HG03571 (cell line): Measurements from ENCODE around the gene HBE1.
"Not testable (repeated sequence)": the region's sequence is repeated elsewhere in the genome, so short reads cannot be mapped to it uniquely, and the experiment has no call there.

ENCODE experiments used
- ATAC-seq: cut with Tn5 transposase; IDR thresholded peaks from one replicate; pipeline ENCODE4 v1.9.1; 2021; ENCODE audit not compliant: unreplicated experiment

HBE1 gene

DNA sequence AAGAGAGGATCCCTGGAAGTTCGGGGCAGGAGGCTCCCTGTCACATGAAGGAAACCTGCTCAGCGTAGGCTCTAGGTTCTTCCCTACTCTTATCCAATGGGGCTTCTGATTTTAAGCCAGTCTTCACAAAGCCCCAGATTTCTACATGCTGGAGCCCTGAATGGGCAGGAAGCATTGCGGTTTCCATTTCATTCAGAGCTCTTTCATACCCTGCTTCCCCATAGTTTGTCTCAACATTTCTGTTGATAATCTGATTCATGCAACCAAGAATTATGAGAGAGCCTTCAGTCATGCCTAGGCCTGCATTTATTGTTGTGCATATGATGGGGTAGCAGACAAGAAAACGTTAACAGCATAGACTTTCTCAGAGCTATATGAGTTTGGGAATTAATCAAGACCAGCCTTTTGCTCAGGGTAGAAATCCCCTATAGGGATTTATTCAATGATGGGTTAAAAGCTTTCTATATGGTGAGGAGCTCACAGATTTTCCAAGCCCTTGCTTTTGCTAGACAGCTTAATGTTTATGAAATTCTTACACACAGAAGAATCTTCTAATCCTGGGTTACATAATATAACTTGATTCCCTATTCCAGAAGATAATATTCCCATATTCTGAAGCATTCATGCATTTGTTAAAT is 16.1 kb upstream of the HBE1 start:
- ATAC-seq: no peak

DNA sequence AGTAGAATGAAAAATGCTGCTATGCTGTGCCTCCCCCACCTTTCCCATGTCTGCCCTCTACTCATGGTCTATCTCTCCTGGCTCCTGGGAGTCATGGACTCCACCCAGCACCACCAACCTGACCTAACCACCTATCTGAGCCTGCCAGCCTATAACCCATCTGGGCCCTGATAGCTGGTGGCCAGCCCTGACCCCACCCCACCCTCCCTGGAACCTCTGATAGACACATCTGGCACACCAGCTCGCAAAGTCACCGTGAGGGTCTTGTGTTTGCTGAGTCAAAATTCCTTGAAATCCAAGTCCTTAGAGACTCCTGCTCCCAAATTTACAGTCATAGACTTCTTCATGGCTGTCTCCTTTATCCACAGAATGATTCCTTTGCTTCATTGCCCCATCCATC is 14.9 kb upstream of the HBE1 start:
- ATAC-seq: no peak

DNA sequence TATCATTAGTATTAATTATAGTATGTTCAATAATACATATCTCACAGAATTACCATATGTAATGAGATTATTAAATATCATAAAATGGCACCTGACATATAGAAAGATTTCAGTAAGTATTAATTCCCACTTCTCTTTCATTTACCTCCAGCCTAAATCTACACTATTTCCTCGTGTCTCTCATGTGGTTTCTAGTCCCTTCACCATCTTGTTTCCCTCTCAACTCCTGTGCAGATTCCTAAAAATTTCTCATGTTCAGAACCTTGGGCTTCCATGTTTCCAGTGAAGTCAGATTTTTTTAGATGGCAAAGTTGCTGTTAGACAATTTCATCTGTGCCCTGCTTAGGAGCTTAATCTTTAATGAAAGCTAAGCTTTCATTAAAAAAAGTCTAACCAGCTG is 14.1 kb upstream of the HBE1 start:
- no peak for ATAC-seq

DNA sequence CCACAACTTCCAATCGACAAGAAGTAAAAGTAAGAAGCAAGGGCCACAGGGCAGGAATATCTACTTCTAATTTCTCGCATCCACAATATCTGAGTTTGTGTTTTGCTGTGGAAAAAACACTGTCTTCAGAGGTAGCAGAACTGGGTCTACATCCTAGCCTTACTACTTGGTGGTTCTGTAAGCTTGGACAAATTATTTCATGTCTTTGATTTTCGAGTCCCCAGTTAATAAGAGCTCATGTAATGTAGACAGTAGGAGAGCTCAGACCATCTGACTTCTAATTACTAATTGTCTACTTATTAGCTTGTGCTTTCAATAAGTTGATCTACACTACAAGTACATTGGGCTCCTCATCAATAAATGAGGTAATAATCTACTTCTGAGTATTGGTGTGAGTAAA is 13.3 kb upstream of the HBE1 start:
- ATAC-seq: no peak

DNA sequence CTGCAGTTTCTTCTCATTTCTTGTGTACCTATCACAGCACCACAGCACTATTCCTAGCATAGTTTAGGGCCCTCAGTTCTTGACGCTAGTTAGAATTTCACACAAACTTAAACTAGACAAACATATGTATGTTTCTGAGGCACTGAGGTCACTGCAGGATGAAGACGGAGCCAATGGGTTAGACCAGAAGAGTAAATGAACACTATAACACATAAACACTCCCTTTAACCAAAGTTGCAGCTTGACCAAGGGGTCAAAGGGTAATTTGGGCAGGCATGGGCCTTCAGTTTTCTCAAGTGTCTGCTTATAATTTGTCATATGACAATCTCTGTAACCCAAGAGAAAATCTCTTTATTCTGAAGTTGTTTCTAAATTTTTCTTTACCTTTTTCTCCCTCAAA is 12.9 kb upstream of the HBE1 start:
- ATAC-seq: no peak

DNA sequence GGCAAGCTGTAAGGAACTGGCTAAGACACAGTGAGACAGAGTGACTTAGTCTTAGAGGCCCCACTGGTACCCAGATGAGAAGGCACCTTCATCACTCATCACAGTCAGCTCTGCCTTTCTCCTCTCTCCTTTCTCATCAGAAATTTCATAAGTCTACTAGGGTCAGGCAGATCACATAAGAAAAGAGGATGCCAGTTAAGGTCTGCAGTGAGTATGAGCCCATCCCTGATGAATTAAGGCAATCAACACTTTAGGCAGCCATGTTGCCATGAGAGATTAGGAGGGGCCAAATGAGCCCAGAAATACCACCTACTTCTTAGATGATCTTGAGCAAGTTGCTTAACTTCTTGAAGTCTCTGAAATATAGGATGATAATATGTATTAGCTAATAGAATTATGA is 11.9 kb upstream of the HBE1 start:
- ATAC-seq: no peak

DNA sequence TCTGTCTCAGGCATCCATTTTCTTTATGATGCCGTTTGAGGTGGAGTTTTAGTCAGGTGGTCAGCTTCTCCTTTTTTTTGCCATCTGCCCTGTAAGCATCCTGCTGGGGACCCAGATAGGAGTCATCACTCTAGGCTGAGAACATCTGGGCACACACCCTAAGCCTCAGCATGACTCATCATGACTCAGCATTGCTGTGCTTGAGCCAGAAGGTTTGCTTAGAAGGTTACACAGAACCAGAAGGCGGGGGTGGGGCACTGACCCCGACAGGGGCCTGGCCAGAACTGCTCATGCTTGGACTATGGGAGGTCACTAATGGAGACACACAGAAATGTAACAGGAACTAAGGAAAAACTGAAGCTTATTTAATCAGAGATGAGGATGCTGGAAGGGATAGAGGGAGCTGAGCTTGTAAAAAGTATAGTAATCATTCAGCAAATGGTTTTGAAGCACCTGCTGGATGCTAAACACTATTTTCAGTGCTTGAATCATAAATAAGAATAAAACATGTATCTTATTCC is 10.9 kb upstream of the HBE1 start:
- peak; percentile 86 for ATAC-seq

DNA sequence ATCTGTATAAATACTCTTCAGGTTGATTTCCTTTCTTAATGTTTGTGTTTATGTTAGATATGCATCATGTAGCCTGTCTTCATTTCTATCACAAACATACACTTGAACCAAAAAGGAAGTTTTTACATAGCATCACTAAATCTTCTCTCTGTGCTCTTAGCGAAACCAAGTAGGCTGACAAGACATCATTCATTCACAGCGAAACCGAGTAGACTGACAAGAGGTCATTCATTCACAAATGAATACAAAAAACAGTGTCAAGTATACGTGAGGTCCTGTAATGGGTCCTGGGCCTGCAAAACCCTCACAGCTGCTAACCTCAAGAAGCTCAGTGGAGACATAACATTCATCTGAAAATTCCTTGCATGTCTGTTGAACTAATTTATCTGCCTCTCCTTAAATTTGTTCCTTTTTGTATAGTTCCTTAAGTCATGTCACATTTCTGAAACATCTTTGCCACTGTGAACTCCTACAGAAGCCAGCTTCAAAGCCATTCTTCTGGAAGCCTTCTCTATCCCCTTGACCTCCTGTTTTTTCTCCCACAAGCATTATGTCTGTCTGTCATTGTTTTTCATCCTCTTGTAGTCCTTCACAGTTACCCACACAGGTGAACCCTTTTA is 9.8 kb upstream of the HBE1 start:
- ATAC-seq: no peak

DNA sequence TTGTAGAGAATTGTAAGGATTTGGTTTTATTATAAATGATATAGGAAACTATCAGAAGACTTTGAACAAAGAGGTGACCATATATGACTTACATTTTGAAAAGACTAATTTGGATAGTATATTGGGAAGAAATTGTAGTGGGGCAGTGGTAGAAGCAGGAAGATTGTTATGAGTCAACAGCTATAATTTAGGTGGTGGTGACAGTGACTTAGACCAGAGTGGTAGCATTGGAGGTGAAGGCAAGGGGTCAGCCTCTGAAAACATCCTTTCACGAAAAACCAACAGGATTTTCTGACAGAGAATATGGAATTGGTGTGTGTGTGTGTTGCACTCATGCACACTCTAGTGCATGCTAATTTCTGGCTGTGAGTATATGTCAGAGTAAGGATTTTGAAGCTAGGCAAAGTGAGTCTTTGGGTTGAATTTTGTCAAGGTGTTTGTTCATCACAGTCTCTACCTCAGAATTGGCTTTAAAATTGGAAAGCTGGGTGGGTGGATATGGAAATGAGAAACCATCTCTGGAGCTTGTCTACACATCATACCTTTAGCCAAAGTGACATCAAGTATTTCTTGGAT is 8.2 kb upstream of the HBE1 start:
- no peak for ATAC-seq

DNA sequence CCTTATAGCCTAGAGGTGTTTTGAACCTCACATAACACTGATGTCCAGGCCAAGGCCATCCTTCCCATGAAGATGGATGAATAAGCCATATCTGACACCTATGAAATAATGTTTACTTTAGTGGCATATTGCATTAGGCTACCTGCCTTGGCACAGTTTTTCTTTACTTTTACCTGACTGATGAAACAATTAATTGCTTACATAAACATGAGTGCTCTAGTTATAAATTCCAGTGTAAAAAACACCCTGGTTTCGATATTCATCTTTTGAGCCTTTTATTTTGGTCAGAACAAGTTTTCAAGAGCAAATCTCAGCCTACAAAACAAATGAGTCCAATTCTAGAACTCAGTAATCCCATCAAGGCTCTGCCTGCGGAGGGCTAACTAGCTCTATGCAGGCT is 7.0 kb upstream of the HBE1 start:
- no peak for ATAC-seq

DNA sequence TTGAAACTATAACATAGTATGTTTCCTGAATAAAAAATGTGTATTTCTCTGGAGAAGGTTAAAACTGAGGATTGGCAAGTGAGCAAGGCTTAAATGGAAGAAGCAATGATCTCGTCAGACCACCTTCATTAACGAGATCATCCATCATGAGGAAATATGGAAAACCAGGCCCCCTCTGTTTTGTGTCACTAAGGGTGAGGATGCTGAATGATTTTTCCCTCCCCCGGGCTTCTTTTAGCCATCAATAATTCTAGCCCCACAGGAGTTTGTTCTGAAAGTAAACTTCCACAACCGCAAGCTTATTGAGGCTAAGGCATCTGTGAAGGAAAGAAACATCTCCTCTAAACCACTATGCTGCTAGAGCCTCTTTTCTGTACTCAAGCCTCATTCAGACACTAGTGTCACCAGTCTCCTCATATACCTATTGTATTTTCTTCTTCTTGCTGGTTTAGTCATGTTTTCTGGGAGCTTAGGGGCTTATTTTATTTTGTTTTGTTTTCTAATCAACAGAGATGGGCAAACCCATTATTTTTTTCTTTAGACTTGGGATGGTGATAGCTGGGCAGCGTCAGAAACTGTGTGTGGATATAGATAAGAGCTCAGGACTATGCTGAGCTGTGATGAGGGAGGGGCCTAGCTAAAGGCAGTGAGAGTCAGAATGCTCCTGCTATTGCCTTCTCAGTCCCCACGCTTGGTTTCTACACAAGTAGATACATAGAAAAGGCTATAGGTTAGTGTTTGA is 5.8 kb upstream of the HBE1 start:
- no peak for ATAC-seq

DNA sequence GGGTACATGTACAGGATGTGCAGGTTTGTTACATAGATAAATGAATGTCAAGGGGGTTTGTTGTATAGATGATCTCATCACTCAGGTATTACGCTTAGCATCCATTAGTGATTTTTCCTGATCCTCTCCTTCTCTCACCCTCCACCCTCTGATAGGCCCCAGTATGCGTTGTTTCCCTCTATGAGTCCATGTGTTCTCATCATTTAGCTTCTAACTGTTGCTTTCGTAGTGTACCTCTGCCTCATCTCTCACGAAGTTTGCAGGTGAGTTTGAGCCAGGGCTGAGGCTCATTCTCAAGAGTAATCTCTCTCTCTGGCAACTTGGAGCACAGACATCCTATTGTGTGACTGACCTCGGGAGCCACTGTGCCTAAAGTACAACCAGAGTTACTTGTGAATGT is 4.7 kb upstream of the HBE1 start:
- ATAC-seq: no peak

DNA sequence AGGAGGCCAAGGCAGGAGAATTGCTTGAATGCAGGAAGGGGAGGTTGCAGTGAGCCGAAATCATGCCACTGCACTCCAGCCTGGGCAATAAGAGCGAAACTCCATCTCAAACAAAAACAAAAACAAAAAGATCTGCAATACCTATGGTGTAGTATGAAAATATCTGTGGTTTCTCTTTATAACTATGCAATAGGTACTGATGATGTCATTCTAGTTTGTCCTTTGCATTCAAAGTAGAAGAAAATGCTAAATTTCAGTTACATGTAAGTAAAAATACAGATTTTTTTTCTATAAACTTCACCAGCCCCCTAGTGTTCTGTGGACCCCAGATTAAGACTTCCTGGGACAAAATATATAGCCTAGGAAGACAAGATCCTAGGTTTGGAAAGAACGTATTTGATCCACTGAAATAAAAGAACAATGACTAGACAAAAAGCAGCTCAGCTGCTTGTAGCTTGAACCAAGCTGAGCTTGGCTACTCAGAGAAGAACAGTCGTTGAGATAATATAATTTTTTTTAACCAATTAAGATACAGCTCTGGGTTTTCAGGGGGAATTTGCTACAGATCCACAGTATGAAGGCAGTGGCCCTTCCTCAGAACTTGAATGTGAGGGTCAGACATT is 2.8 kb upstream of the HBE1 start:
- no peak for ATAC-seq

DNA sequence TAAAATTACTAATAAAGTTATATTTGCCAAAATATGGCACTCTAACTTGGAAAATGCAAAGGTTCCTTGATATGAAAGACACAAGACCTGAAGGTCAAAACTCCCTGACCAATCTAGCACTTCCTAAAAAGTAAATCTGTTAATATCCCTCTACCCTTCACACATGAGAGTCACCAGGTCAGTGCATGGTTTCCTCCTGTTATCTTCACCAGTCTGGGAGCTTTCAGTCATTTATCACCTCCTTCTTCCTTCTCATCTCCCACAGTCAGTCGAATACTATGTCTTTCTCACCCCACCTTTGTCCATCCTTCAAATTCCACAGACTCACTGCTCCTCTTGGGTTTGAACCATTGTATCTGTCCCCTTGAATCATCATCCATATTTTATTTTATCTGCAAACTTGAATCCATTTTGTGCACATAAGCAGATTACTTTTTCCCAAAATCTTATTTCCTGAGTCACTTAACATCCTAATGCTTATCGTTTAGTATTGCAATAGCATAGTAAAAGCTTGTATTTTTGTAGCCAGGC is 2.6 kb downstream of the HBE1 start:
- no peak for ATAC-seq

DNA sequence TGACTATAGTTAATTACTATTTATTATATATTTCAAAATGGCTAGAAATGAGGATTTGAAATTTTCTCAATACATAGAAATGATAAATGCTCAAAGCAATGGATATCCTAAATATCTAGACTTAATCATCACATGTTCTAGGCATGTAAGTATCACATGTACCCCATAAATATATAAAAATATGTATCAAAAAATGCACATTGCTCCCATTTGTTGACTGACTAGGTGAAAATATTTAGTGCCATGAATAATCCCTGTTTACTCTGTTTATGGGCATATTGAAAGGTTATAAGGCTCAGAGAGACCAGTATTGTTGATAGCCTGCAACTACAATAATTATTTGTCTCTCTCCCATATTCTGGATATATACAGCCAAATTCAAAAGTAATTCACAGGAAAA is 3.1 kb downstream of the HBE1 start:
- ATAC-seq: no peak

DNA sequence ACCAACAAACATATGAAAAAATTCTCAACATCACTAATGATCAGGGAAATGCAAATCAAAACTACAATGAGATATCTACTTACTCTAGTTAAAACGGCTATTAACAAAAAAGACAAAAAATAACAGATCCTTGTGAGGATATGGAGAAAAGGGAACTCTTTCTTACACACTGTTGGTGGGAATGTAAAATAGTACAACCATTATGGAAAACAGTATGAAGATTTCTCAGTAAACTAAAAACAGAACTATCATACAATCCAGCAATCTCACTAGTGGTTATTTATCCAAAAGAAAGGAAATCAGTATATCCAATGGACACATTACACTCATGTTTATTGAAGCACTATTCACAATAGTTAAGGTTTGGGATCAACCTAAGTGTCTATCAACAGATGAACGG is 3.9 kb downstream of the HBE1 start:
- no peak for ATAC-seq

DNA sequence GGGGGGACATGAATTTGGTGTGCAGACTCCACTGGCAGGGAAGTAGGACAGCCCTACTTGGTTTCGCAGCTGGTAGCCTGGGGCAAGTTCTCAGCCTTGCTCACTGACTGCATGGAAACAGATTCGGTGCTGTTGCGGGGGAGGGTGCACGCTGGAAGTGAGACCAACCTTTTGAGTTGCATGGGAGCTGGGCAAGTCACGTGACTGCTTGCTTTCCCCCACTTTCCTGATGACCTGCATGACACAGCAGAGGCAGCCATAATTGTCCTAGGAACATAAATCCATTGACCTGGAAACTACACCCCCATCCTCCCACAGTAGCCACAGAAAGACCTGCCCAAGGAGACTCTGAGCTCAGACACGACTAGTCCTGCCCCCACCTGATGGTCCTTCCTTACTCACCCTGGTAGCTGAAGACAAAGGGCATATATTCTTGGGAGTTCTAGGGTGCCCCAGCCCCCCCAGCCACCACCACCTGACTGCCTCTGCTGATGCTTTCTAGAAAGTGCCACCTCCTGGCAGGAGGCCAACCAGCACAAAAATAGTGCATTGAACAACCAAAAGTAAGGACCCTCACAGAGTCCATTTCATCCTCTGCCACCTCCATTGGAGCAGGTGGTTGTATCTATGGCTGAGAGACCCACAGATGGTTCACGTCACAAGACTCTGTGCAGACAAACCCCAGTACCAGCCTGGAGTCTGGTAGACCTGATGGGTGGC is 11.0 kb downstream of the HBE1 start:
- ATAC-seq: no peak

DNA sequence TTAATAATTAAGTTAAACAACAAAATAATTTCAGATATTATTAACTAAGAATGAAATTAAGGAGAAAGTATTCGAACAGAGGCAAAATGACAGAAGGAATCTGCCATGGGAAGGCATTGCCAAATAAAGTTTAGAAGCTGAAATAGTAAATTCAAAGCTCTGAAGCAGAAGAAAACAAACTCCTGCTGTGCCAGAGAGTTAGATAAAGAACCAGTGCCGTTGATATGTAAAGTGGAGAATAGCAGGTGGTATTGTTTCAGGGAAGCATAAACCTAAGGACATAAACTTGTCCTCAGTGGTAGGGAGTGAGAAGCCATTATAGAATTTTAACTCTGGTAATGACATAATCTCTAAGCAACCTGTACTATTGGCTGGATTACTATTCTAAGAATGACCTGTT is 12.4 kb downstream of the HBE1 start:
- no peak for ATAC-seq

DNA sequence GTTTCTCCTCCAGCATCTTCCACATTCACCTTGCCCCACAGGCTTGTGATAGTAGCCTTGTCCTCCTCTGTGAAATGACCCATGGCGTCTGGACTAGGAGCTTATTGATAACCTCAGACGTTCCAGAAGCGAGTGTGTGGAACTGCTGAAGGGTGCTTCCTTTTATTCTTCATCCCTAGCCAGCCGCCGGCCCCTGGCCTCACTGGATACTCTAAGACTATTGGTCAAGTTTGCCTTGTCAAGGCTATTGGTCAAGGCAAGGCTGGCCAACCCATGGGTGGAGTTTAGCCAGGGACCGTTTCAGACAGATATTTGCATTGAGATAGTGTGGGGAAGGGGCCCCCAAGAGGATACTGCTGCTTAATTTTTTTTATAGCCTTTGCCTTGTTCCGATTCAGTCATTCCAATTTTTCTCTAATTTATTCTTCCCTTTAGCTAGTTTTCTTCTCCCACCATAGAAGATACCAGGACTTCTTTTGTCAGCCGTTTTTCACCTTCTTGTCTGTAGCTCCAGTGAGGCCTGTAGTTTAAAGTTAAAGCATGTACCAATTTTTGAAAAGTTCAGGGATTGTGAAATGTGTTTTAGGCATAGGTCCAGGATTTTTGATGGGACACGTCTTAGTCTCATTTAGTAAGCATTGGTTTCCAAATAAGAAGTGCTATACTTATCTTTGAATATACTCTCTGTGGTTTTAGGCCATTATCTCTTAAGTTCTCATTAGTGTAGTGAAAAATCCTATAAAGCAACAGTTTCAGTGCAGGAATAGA is 14.9 kb downstream of the HBE1 start, which contains the start of gene HBG2:
Gene HBG2 (minus strand): TSS at position 136 of the 768 bp plus-strand sequence. CDS start 53 bp downstream, at position 83.
- not testable (repeated sequence) for ATAC-seq

DNA sequence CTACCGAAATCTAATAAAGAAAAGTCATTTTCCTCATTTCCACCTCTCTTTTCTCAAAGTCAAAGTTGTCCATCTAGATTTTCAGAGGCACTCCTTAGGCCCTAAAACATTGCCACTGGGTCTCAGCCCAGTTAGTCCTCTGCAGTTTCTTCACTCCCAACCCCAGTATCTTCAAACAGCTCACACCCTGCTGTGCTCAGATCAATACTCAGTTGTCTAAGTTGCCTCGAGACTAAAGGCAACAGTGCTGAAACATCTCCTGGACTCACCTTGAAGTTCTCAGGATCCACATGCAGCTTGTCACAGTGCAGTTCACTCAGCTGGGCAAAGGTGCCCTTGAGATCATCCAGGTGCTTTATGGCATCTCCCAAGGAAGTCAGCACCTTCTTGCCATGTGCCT is 15.7 kb downstream of the HBE1 start:
- ATAC-seq: not testable (repeated sequence)
